Skin of body (tissue), 3 donors: ENCODE results near the gene GPR39. TPM values are rescaled to one million over a fixed set of nuclear protein-coding genes. Genes with fewer than 3 reads are reported as not detected.

Experiments
- DNase-seq: peaks from one replicate; lab custom pipeline; 2025; lab: John Stamatoyannopoulos, UW
- small RNA-seq: library from RNA; depleted of rRNA; stranded (forward); fragments of <200 nt; gene quantifications from one replicate; pipeline ENCODE3, GENCODE V24; 2014; ENCODE audit warnings: low replicate concordance
- total RNA-seq: library from RNA; depleted of rRNA; stranded (reverse); fragments of >200 nt; gene quantifications from one replicate; pipeline ENCODE4 v1.2.3, GENCODE V29; 2014

The GPR39 gene
- total RNA-seq, 1 donor from 2014 or later = 0.20 TPM

- no peak for DNase-seq
These were observed 252.6 kb downstream of the GPR39 start for GRCh38 chr2:132668987-132669907.

GRCh38 chr2:132669908-132670495, 253.4 kb downstream of the GPR39 start, which contains the start of gene LYPD1:
Gene LYPD1, minus strand, starts transcription at chr2:132670205. Its CDS starts 273 bp downstream, at chr2:132669932.
- DNase-seq = no peak

GRCh38 chr2:132670496-132671150, 254.0 kb downstream of the GPR39 start:
- no peak for DNase-seq

- no peak for DNase-seq
These were observed 254.7 kb downstream of the GPR39 start for GRCh38 chr2:132671151-132671835.

GRCh38 chr2:132676999-132677398, 260.4 kb downstream of the GPR39 start:
- DNase-seq = no peak

GRCh38 chr2:132677661-132678060, 261.1 kb downstream of the GPR39 start:
- no peak for DNase-seq

GRCh38 chr2:132678483-132678882, 261.9 kb downstream of the GPR39 start:
- no peak for DNase-seq

- DNase-seq = no peak
These were observed 263.9 kb downstream of the GPR39 start for GRCh38 chr2:132680544-132680943.

GRCh38 chr2:132681766-132682165, 265.2 kb downstream of the GPR39 start:
- no peak for DNase-seq

- no peak for DNase-seq
These were observed 274.2 kb downstream of the GPR39 start for GRCh38 chr2:132690664-132691303.

- no peak for DNase-seq
These were observed 275.0 kb downstream of the GPR39 start for GRCh38 chr2:132691556-132691955.

- DNase-seq = no peak
These were observed 276.2 kb downstream of the GPR39 start for GRCh38 chr2:132692816-132693215.

Small RNAs within 50 kb of the gene (small RNA-seq; reads per million reads assigned to genes)
- gene RNU6-175P = not detected
